WTC11 (cell line): ENCODE measurements around the gene C11orf54. TPM values are rescaled to one million over a fixed set of nuclear protein-coding genes. Genes with fewer than 3 reads are reported as not detected.

Experiments
- ATAC-seq: fragments of 200-7000 bp; cut with Tn5 transposase; 2 replicates; pipeline ENCODE4 v1.10.0; 2021; ENCODE audit warnings: mild to moderate bottlenecking, moderate library complexity
- CTCF ChIA-PET: fragments of 300-600 bp; sonication (Branson Sonifier 250); formaldehyde crosslinking; loops from one replicate; lab custom pipeline; 2021; ENCODE audit warnings: antibody characterized with exemption; lab: Charles Lee
- POLR2A ChIA-PET: fragments of 350-600 bp; sonication (Branson Sonifier 250); formaldehyde crosslinking; loops from one replicate; lab custom pipeline; 2021; ENCODE audit warnings: antibody characterized with exemption; lab: Charles Lee
- DNase-seq: peaks from one replicate; pipeline ENCODE4 v3.0.0; 2021; ENCODE audit warnings: low spot score
- H3K27ac Mint-ChIP-seq: 2 replicates; pipeline ENCODE4 v1.8.0; 2021; ENCODE audit warnings: mixed read lengths
- H3K27me3 Mint-ChIP-seq: 2 replicates; pipeline ENCODE4 v1.8.0; 2021; ENCODE audit warnings: low read depth, mild to moderate bottlenecking, moderate library complexity, mixed read lengths
- H3K36me3 Mint-ChIP-seq: 2 replicates; pipeline ENCODE4 v1.8.0; 2021; ENCODE audit warnings: mixed read lengths
- H3K4me1 Mint-ChIP-seq: 2 replicates; pipeline ENCODE4 v1.8.0; 2022; ENCODE audit warnings: mixed read lengths
- H3K4me3 Mint-ChIP-seq: 2 replicates; pipeline ENCODE4 v1.8.0; 2021; ENCODE audit warnings: mild to moderate bottlenecking, moderate library complexity, mixed read lengths
- H3K9me3 Mint-ChIP-seq: 2 replicates; pipeline ENCODE4 v1.8.0; 2021; ENCODE audit warnings: mixed read lengths
- ATF1 ChIP-seq: sonication (generic); formaldehyde crosslinking; IDR thresholded peaks from 2 replicates; pipeline ENCODE4 v1.8.1; 2023; ENCODE audit warnings: mild to moderate bottlenecking, moderate library complexity, missing genetic modification reagents
- ESRRA ChIP-seq: sonication (generic); formaldehyde crosslinking; IDR thresholded peaks from 2 replicates; pipeline ENCODE4 v1.8.1; 2022; ENCODE audit warnings: mild to moderate bottlenecking, missing genetic modification reagents, borderline replicate concordance
- JAZF1 ChIP-seq: fragments of 250-450 bp; sonication (Bioruptor Pico); IDR thresholded peaks from 2 replicates; pipeline ENCODE4 v1.9.0; 2021; ENCODE audit warnings: moderate library complexity, mild to moderate bottlenecking, inconsistent platforms
- MXD4 ChIP-seq: fragments of 250-450 bp; sonication (Bioruptor Pico); IDR thresholded peaks from 2 replicates; pipeline ENCODE4 v1.8.0; 2021; ENCODE audit warnings: mild to moderate bottlenecking, moderate library complexity, borderline replicate concordance
- SP1 ChIP-seq: sonication (generic); formaldehyde crosslinking; conservative IDR thresholded peaks from 2 replicates; pipeline ENCODE4 v1.8.1; 2022; ENCODE audit warnings: missing genetic modification reagents
- ZNF317 ChIP-seq: sonication (generic); formaldehyde crosslinking; IDR thresholded peaks from 2 replicates; pipeline ENCODE4 v1.8.1; 2023; ENCODE audit warnings: low read depth, mild to moderate bottlenecking, moderate library complexity, missing genetic modification reagents, borderline replicate concordance
- ZNF671 ChIP-seq: fragments of 250-450 bp; sonication (Bioruptor Pico); IDR thresholded peaks from 2 replicates; pipeline ENCODE4 v1.8.0; 2021; ENCODE audit warnings: mild to moderate bottlenecking
- total RNA-seq: library from RNA; stranded (reverse); gene quantifications from 3 replicates; pipeline ENCODE4 v1.2.3, GENCODE V29; 2021
- TF ChIP-seq, protein P1 (sequence below): fragments of 250-450 bp; sonication (Bioruptor Pico); IDR thresholded peaks from 2 replicates; pipeline ENCODE4 v1.9.0; 2021; ENCODE audit warnings: mild to moderate bottlenecking, borderline replicate concordance
- TF ChIP-seq, protein P2 (sequence below): fragments of 250-450 bp; sonication (Bioruptor Pico); IDR thresholded peaks from 2 replicates; pipeline ENCODE4 v1.9.0; 2021; ENCODE audit warnings: mild to moderate bottlenecking
- TF ChIP-seq, protein P3 (sequence below): fragments of 200-600 bp; IDR thresholded peaks from 2 replicates; pipeline ENCODE4 v1.8.0; 2022; ENCODE audit warnings: antibody characterized with exemption
- TF ChIP-seq, protein P4 (sequence below): fragments of 250-450 bp; sonication (Bioruptor Pico); IDR thresholded peaks from 2 replicates; pipeline ENCODE4 v1.9.0; 2021; ENCODE audit warnings: moderate library complexity, mild to moderate bottlenecking, inconsistent platforms, borderline replicate concordance
- TF ChIP-seq, protein P5 (sequence below): sonication (generic); formaldehyde crosslinking; IDR thresholded peaks from 2 replicates; pipeline ENCODE4 v1.8.0; 2023; ENCODE audit warnings: missing genetic modification reagents, mild to moderate bottlenecking, borderline replicate concordance
- TF ChIP-seq, protein P6 (sequence below): fragments of 250-450 bp; sonication (Bioruptor Pico); IDR thresholded peaks from 2 replicates; pipeline ENCODE4 v1.8.0; 2021; ENCODE audit warnings: mild to moderate bottlenecking
- TF ChIP-seq, protein P7 (sequence below): sonication (generic); formaldehyde crosslinking; IDR thresholded peaks from 2 replicates; pipeline ENCODE4 v1.8.1; 2023; ENCODE audit warnings: mild to moderate bottlenecking, missing genetic modification reagents

Gene C11orf54
- total RNA-seq, 1 experiment from 2014 or later: 25.4 TPM

DNA sequence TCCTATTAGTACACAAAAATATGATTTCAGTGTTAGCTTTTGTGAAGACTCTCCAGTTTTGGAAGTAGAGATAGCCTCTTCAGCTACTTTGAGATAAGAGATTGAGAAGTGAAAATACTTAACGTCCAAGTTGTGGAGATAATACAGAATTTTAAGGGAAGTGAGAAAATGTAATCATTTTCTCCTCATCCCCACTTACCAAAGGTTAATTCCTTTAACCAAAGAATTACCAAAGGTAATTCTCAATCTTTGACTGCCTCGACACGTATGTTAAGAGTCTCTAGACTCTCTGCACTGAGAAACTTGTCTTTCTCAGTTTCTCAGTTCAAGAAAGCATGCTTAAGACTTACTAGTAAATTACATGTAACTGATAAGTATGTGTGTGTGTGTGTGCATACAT is 15.3 kb downstream of the C11orf54 start:
- ATAC-seq (no peak), DNase-seq (no peak)
- CTCF ChIA-PET: interaction anchor here (0.6 to 1.4 kb wide), 2 partner anchors 66 to 139 kb away, joined by 3 to 8 read pairs; no protein-coding TSS in a partner anchor
- H3K9me3 Mint-ChIP-seq: peaks cover 4% of the 10 kb centered on the region; the same call in 1 of the 2 replicates
- POLR2A ChIA-PET: interaction anchor here (0.8 kb wide), 1 partner anchor 16 kb away, joined by 3 read pairs; no protein-coding TSS in a partner anchor
- H3K27ac Mint-ChIP-seq: no peak overlapping the region
- TF ChIP-seq, protein P1, sequence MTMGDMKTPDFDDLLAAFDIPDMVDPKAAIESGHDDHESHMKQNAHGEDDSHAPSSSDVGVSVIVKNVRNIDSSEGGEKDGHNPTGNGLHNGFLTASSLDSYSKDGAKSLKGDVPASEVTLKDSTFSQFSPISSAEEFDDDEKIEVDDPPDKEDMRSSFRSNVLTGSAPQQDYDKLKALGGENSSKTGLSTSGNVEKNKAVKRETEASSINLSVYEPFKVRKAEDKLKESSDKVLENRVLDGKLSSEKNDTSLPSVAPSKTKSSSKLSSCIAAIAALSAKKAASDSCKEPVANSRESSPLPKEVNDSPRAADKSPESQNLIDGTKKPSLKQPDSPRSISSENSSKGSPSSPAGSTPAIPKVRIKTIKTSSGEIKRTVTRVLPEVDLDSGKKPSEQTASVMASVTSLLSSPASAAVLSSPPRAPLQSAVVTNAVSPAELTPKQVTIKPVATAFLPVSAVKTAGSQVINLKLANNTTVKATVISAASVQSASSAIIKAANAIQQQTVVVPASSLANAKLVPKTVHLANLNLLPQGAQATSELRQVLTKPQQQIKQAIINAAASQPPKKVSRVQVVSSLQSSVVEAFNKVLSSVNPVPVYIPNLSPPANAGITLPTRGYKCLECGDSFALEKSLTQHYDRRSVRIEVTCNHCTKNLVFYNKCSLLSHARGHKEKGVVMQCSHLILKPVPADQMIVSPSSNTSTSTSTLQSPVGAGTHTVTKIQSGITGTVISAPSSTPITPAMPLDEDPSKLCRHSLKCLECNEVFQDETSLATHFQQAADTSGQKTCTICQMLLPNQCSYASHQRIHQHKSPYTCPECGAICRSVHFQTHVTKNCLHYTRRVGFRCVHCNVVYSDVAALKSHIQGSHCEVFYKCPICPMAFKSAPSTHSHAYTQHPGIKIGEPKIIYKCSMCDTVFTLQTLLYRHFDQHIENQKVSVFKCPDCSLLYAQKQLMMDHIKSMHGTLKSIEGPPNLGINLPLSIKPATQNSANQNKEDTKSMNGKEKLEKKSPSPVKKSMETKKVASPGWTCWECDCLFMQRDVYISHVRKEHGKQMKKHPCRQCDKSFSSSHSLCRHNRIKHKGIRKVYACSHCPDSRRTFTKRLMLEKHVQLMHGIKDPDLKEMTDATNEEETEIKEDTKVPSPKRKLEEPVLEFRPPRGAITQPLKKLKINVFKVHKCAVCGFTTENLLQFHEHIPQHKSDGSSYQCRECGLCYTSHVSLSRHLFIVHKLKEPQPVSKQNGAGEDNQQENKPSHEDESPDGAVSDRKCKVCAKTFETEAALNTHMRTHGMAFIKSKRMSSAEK (CRISPR knock-in tag): no peak
- TF ChIP-seq MXD4 (no peak), ESRRA (CRISPR knock-in tag) (no peak), ZNF671 (no peak), JAZF1 (no peak), SP1 (CRISPR knock-in tag) (no peak), ZNF317 (CRISPR knock-in tag) (no peak), ATF1 (CRISPR knock-in tag) (no peak)
- TF ChIP-seq, protein P2, sequence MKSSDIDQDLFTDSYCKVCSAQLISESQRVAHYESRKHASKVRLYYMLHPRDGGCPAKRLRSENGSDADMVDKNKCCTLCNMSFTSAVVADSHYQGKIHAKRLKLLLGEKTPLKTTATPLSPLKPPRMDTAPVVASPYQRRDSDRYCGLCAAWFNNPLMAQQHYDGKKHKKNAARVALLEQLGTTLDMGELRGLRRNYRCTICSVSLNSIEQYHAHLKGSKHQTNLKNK (CRISPR knock-in tag): no peak
- TF ChIP-seq, protein P3, sequence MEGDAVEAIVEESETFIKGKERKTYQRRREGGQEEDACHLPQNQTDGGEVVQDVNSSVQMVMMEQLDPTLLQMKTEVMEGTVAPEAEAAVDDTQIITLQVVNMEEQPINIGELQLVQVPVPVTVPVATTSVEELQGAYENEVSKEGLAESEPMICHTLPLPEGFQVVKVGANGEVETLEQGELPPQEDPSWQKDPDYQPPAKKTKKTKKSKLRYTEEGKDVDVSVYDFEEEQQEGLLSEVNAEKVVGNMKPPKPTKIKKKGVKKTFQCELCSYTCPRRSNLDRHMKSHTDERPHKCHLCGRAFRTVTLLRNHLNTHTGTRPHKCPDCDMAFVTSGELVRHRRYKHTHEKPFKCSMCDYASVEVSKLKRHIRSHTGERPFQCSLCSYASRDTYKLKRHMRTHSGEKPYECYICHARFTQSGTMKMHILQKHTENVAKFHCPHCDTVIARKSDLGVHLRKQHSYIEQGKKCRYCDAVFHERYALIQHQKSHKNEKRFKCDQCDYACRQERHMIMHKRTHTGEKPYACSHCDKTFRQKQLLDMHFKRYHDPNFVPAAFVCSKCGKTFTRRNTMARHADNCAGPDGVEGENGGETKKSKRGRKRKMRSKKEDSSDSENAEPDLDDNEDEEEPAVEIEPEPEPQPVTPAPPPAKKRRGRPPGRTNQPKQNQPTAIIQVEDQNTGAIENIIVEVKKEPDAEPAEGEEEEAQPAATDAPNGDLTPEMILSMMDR: no peak
- TF ChIP-seq, protein P4, sequence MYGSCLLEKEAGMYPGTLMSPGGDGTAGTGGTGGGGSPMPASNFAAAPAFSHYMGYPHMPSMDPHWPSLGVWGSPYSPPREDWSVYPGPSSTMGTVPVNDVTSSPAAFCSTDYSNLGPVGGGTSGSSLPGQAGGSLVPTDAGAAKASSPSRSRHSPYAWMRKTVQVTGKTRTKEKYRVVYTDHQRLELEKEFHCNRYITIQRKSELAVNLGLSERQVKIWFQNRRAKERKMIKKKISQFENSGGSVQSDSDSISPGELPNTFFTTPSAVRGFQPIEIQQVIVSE (CRISPR knock-in tag): no peak
- TF ChIP-seq, protein P5, sequence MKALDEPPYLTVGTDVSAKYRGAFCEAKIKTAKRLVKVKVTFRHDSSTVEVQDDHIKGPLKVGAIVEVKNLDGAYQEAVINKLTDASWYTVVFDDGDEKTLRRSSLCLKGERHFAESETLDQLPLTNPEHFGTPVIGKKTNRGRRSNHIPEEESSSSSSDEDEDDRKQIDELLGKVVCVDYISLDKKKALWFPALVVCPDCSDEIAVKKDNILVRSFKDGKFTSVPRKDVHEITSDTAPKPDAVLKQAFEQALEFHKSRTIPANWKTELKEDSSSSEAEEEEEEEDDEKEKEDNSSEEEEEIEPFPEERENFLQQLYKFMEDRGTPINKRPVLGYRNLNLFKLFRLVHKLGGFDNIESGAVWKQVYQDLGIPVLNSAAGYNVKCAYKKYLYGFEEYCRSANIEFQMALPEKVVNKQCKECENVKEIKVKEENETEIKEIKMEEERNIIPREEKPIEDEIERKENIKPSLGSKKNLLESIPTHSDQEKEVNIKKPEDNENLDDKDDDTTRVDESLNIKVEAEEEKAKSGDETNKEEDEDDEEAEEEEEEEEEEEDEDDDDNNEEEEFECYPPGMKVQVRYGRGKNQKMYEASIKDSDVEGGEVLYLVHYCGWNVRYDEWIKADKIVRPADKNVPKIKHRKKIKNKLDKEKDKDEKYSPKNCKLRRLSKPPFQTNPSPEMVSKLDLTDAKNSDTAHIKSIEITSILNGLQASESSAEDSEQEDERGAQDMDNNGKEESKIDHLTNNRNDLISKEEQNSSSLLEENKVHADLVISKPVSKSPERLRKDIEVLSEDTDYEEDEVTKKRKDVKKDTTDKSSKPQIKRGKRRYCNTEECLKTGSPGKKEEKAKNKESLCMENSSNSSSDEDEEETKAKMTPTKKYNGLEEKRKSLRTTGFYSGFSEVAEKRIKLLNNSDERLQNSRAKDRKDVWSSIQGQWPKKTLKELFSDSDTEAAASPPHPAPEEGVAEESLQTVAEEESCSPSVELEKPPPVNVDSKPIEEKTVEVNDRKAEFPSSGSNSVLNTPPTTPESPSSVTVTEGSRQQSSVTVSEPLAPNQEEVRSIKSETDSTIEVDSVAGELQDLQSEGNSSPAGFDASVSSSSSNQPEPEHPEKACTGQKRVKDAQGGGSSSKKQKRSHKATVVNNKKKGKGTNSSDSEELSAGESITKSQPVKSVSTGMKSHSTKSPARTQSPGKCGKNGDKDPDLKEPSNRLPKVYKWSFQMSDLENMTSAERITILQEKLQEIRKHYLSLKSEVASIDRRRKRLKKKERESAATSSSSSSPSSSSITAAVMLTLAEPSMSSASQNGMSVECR (CRISPR knock-in tag): no peak
- TF ChIP-seq, protein P6, sequence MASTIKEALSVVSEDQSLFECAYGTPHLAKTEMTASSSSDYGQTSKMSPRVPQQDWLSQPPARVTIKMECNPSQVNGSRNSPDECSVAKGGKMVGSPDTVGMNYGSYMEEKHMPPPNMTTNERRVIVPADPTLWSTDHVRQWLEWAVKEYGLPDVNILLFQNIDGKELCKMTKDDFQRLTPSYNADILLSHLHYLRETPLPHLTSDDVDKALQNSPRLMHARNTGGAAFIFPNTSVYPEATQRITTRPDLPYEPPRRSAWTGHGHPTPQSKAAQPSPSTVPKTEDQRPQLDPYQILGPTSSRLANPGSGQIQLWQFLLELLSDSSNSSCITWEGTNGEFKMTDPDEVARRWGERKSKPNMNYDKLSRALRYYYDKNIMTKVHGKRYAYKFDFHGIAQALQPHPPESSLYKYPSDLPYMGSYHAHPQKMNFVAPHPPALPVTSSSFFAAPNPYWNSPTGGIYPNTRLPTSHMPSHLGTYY (CRISPR knock-in tag): no peak
- TF ChIP-seq, protein P7, sequence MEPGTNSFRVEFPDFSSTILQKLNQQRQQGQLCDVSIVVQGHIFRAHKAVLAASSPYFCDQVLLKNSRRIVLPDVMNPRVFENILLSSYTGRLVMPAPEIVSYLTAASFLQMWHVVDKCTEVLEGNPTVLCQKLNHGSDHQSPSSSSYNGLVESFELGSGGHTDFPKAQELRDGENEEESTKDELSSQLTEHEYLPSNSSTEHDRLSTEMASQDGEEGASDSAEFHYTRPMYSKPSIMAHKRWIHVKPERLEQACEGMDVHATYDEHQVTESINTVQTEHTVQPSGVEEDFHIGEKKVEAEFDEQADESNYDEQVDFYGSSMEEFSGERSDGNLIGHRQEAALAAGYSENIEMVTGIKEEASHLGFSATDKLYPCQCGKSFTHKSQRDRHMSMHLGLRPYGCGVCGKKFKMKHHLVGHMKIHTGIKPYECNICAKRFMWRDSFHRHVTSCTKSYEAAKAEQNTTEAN (CRISPR knock-in tag): no peak
- no peak overlapping the region for H3K4me3 Mint-ChIP-seq
- H3K36me3 Mint-ChIP-seq: peaks cover 47% of the 10 kb centered on the region
- H3K4me1 Mint-ChIP-seq: no peaks in the 10 kb centered on the region
- no peaks in the 10 kb centered on the region for H3K27me3 Mint-ChIP-seq
